HG02852 (cell line): ENCODE results near the gene HELZ2.

Experiments
- ATAC-seq: cut with Tn5 transposase; IDR thresholded peaks from one replicate; pipeline ENCODE4 v1.9.1; 2021; ENCODE audit warnings: mild to moderate bottlenecking, moderate library complexity; ENCODE audit not compliant: unreplicated experiment

The HELZ2 gene

GRCh38 chr20:63540417-63541186, 33.4 kb downstream of the HELZ2 start:
- no peak for ATAC-seq

GRCh38 chr20:63539441-63540370, 34.3 kb downstream of the HELZ2 start:
- ATAC-seq, result no peak

- no peak for ATAC-seq
Measured at GRCh38 chr20:63539092-63539430, 35.0 kb downstream of the HELZ2 start.

GRCh38 chr20:63538204-63539091, 35.6 kb downstream of the HELZ2 start:
- ATAC-seq, result no peak

- peak; percentile 80 for ATAC-seq
Measured at GRCh38 chr20:63537525-63538203, 36.4 kb downstream of the HELZ2 start.

- ATAC-seq, result peak; percentile 3
Measured at GRCh38 chr20:63536997-63537524, 37.0 kb downstream of the HELZ2 start, which contains the start of gene PTK6. Gene PTK6 (minus strand): TSS chr20:63537376. CDS start chr20:63537314, 62 bp downstream.

GRCh38 chr20:63536241-63536977, 37.6 kb downstream of the HELZ2 start:
- ATAC-seq, result no peak

GRCh38 chr20:63534831-63535651, 39.0 kb downstream of the HELZ2 start:
- no peak for ATAC-seq

- ATAC-seq, result no peak
Measured at GRCh38 chr20:63534427-63534830, 39.6 kb downstream of the HELZ2 start.

GRCh38 chr20:63533871-63534393, 40.1 kb downstream of the HELZ2 start:
- no peak for ATAC-seq

- ATAC-seq, result no peak
Measured at GRCh38 chr20:63533388-63533787, 40.7 kb downstream of the HELZ2 start.

- no peak for ATAC-seq
Measured at GRCh38 chr20:63532449-63532971, 41.5 kb downstream of the HELZ2 start.

GRCh38 chr20:63531686-63532448, 42.2 kb downstream of the HELZ2 start:
- ATAC-seq, result no peak

- no peak for ATAC-seq
Measured at GRCh38 chr20:63530788-63531160, 43.3 kb downstream of the HELZ2 start.

- no peak for ATAC-seq
Measured at GRCh38 chr20:63529861-63530787, 43.9 kb downstream of the HELZ2 start.

- no peak for ATAC-seq
Measured at GRCh38 chr20:63529180-63529860, 44.7 kb downstream of the HELZ2 start.
